ENCODE measurements around the gene CSDE1.

CSDE1 gene

DNA sequence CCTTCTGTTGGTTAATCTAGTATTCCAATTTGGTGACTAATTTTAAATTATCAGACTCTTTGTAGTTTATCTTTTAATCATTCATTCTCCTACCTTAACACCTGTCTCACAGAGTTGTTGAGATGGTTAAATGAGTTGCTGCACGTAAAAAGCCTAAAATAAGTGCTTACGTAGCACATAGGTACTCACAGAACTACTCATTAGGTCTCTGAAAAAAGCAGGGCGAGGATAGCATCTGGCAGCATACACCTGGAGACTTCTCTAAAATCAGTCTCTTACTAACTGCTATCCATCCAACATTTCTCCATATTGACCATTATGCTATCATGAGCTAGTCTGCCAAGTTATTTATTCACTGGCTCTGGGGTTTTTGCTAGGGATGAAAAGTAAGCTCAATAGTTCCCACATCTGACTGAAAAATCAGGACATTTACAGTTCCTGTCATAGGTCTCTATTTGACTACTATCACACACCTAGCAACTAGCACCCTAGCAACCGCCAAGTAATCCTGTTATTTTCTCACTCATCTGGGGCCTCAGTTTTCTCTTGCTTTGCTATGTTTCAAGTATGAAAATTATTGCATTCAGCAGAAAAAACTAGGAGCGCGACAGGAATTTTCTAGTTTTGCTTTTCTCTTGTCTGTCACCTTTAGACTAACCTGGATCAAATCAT, 11.2 kb downstream of the CSDE1 start:
- TF ChIP-seq, protein P1, sequence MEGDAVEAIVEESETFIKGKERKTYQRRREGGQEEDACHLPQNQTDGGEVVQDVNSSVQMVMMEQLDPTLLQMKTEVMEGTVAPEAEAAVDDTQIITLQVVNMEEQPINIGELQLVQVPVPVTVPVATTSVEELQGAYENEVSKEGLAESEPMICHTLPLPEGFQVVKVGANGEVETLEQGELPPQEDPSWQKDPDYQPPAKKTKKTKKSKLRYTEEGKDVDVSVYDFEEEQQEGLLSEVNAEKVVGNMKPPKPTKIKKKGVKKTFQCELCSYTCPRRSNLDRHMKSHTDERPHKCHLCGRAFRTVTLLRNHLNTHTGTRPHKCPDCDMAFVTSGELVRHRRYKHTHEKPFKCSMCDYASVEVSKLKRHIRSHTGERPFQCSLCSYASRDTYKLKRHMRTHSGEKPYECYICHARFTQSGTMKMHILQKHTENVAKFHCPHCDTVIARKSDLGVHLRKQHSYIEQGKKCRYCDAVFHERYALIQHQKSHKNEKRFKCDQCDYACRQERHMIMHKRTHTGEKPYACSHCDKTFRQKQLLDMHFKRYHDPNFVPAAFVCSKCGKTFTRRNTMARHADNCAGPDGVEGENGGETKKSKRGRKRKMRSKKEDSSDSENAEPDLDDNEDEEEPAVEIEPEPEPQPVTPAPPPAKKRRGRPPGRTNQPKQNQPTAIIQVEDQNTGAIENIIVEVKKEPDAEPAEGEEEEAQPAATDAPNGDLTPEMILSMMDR (IDR thresholded peaks at IDR 0.05; ENCODE audit: low read depth, low read length, missing control alignments): no peak
- no peak overlapping the region for H3K4me3 ChIP-seq (replicated peaks; ENCODE audit: low read depth, low read length)
- DNase-seq (ENCODE audit: extremely low read depth, low read depth): no peak

DNA sequence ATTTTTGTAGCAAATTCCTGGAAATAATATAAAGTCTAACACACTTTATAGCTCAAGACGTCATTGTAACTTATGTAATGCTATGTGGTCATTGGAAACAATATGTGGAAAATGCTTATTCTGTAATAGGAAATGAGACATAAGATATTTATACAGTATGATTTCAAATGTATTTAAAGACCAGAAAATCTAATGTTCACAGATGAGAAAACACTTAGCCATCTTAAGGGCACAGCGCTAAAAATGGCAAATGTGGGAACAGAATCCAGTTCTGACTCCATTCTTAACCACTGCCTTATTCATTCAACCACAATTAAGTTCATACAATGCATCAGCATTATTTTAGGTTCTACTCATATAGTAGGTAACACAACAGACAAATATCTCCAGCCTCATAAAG, 12.5 kb downstream of the CSDE1 start:
- H3K4me3 ChIP-seq (replicated peaks; ENCODE audit: low read depth, low read length): no peak overlapping the region
- no peak for DNase-seq (ENCODE audit: extremely low read depth, low read depth)
- TF ChIP-seq, protein P1 (IDR thresholded peaks at IDR 0.05; ENCODE audit: low read depth, low read length, missing control alignments): no peak

DNA sequence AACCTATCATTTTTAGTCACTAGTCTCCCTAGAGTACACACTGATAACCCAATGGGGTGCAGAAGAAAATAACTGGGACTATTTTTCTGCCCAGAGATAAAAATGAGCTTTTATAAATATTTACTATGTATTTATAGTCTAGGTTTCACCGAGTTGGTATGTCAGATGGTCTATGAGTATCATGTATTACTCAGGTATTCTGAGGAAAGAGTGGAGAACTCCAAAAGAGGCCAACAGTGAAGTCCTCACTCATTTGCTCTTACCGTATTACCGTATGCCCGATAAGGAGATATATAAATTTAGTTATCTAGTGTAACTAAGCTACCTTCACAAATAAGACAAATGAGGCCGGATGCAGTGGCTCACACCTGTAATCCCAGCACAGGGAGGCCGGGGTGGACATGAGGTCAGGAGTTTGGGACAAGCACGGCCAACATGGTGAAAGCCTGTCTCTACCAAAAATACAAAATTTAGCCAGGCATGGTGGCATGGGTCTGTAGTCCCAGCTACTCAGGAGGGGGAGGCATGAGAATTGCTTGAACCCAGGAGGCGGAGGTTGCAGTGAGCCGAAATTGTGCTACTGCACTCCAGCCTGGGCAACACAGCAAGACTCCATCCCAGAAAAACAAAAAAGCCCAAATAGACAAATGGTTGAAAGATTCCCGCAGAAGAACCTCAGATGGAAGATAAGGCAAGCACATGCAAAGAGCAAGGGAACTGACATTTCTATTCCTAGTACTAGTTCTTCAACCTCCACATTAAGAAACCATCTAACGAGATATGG, 15.6 kb downstream of the CSDE1 start:
- TF ChIP-seq, protein P1 (IDR thresholded peaks at IDR 0.05; ENCODE audit: low read depth, low read length, missing control alignments): no peak
- H3K4me3 ChIP-seq (replicated peaks; ENCODE audit: low read depth, low read length): no peak overlapping the region
- DNase-seq (ENCODE audit: extremely low read depth, low read depth): no peak

- no peak overlapping the region for H3K4me3 ChIP-seq (replicated peaks; ENCODE audit: low read depth, low read length)
- TF ChIP-seq, protein P1 (IDR thresholded peaks at IDR 0.05; ENCODE audit: low read depth, low read length, missing control alignments): no peak
- DNase-seq (ENCODE audit: extremely low read depth, low read depth): no peak
Observed at GRCh38 chr1:114740331-114740730, 17.5 kb downstream of the CSDE1 start.

- DNase-seq (ENCODE audit: extremely low read depth, low read depth): no peak
- no peak overlapping the region for H3K4me3 ChIP-seq (replicated peaks; ENCODE audit: low read depth, low read length)
- TF ChIP-seq, protein P1 (IDR thresholded peaks at IDR 0.05; ENCODE audit: low read depth, low read length, missing control alignments): no peak
Observed at GRCh38 chr1:114737314-114737849, 20.4 kb downstream of the CSDE1 start.

- no peak for DNase-seq (ENCODE audit: extremely low read depth, low read depth)
- TF ChIP-seq, protein P1 (IDR thresholded peaks at IDR 0.05; ENCODE audit: low read depth, low read length, missing control alignments): no peak
- no peak overlapping the region for H3K4me3 ChIP-seq (replicated peaks; ENCODE audit: low read depth, low read length)
Observed at GRCh38 chr1:114735479-114735878, 22.3 kb downstream of the CSDE1 start.

Measured in HFF-Myc (cell line).